ENCODE results near the gene ZNF358.

The ZNF358 gene

GRCh38 chr19:7489609-7490044, 26.3 kb upstream of the ZNF358 start:
- DNase-seq = no peak

GRCh38 chr19:7492142-7492541, 23.8 kb upstream of the ZNF358 start:
- DNase-seq = peak; percentile 72

- DNase-seq = no peak
Measured at GRCh38 chr19:7492558-7492957, 23.3 kb upstream of the ZNF358 start.

GRCh38 chr19:7494416-7495098, 21.3 kb upstream of the ZNF358 start:
- no peak for DNase-seq

GRCh38 chr19:7497292-7497691, 18.6 kb upstream of the ZNF358 start:
- no peak for DNase-seq

- peak; percentile 68 to 80 for DNase-seq
Measured at GRCh38 chr19:7500811-7501450, 15.0 kb upstream of the ZNF358 start.

- DNase-seq = no peak
Measured at GRCh38 chr19:7502552-7502951, 13.4 kb upstream of the ZNF358 start.

- no peak for DNase-seq
Measured at GRCh38 chr19:7504684-7505083, 11.2 kb upstream of the ZNF358 start.

GRCh38 chr19:7505288-7505681, 10.6 kb upstream of the ZNF358 start:
- no peak for DNase-seq

GRCh38 chr19:7505682-7506384, 10.1 kb upstream of the ZNF358 start:
- peak; percentile 62 to 68 for DNase-seq

GRCh38 chr19:7506385-7507328, 9.2 kb upstream of the ZNF358 start:
- DNase-seq = peak; percentile 66 to 77

- DNase-seq = peak; percentile 56 to 57
Measured at GRCh38 chr19:7507884-7508283, 8.0 kb upstream of the ZNF358 start.

- no peak for DNase-seq
Measured at GRCh38 chr19:7509625-7510024, 6.3 kb upstream of the ZNF358 start.

GRCh38 chr19:7512400-7512851, 3.5 kb upstream of the ZNF358 start:
- no peak for DNase-seq

- no peak for DNase-seq
Measured at GRCh38 chr19:7513809-7514642, 1.9 kb upstream of the ZNF358 start.

GRCh38 chr19:7515110-7515644, 726 bp upstream of the ZNF358 start:
- no peak for DNase-seq

- no peak for DNase-seq
Measured at GRCh38 chr19:7516333-7516732, 430 bp downstream of the ZNF358 start.

GRCh38 chr19:7516878-7517277, 975 bp downstream of the ZNF358 start:
- DNase-seq = no peak

GRCh38 chr19:7519361-7520130, 3.6 kb downstream of the ZNF358 start:
- DNase-seq = no peak

- DNase-seq = no peak
Measured at GRCh38 chr19:7520131-7521051, 4.5 kb downstream of the ZNF358 start.

All from activated T-cell treated with anti-CD3 and anti-CD28 coated beads, Interleukin-2, amount 50 U/mL, for 48 hours (primary cell).